Panc1 (cell line): Measurements from ENCODE around the gene MYO7A. TPM values are rescaled to one million over a fixed set of nuclear protein-coding genes. Genes with fewer than 3 reads are reported as not detected.

ENCODE experiments used
- ATAC-seq: fragments of 200-7000 bp; cut with Tn5 transposase; 2 replicates; pipeline ENCODE4 v1.9.1; 2020; ENCODE audit warnings: mild to moderate bottlenecking, moderate library complexity
- BruUV-seq: library from RNA; stranded (reverse); fragments of 400-500 nt; replicated peaks from 2 replicates; lab custom pipeline; 2021; lab: Mats Ljungman, UMichigan
- CTCF ChIA-PET: fragments of 300-600 bp; sonication (Branson Sonifier 250); formaldehyde crosslinking; loops from one replicate; lab custom pipeline; 2022; ENCODE audit warnings: antibody characterized with exemption; lab: Charles Lee
- POLR2A ChIA-PET: fragments of 300-600 bp; sonication (Branson Sonifier 250); formaldehyde crosslinking; loops from one replicate; lab custom pipeline; 2022; ENCODE audit warnings: antibody characterized with exemption; lab: Charles Lee
- DNase-seq: peaks from one replicate; pipeline ENCODE4 v3.0.0-alpha.2; 2010; ENCODE audit warnings: low read depth, low spot score
- H3K27ac ChIP-seq: 2 replicates; pipeline ENCODE4 v1.5.1; 2011; ENCODE audit warnings: mild to moderate bottlenecking, low read length, inconsistent platforms
- H3K27me3 ChIP-seq: fragments of 200-500 bp; sonication (Bioruptor generic); 2 replicates; pipeline ENCODE4 v1.6.0; 2014; ENCODE audit warnings: low read length, inconsistent platforms; ENCODE audit not compliant: control insufficient read depth, insufficient read depth
- H3K36me3 ChIP-seq: fragments of 200-500 bp; sonication (Bioruptor generic); 2 replicates; pipeline ENCODE4 v1.5.1; 2014; ENCODE audit warnings: inconsistent platforms, mild to moderate bottlenecking, low read length, moderate library complexity; ENCODE audit not compliant: control insufficient read depth, insufficient read depth
- H3K4me1 ChIP-seq: 2 replicates; pipeline ENCODE4 v1.5.1; 2011; ENCODE audit warnings: inconsistent platforms, mild to moderate bottlenecking, low read length, moderate library complexity; ENCODE audit not compliant: control insufficient read depth, insufficient read depth
- H3K4me3 ChIP-seq, 2 experiments: 2 replicates each; pipeline ENCODE4 v1.5.1; 2011 to 2012; ENCODE audit warnings: low read depth in 2 of 2, low read length in 2 of 2, mild to moderate bottlenecking in 2 of 2, inconsistent platforms in 1 of 2, moderate library complexity in 1 of 2
- H3K9me3 ChIP-seq: fragments of 200-500 bp; sonication (Bioruptor generic); 2 replicates; pipeline ENCODE4 v1.5.1; 2014; ENCODE audit warnings: low read depth, mild to moderate bottlenecking, inconsistent platforms, low read length, moderate library complexity; ENCODE audit not compliant: control insufficient read depth, insufficient read depth
- CTCF ChIP-seq: fragments of 450-650 bp; IDR thresholded peaks from 2 replicates; pipeline ENCODE4 v1.5.1; 2017; ENCODE audit warnings: mild to moderate bottlenecking
- POLR2AphosphoS5 ChIP-seq: IDR thresholded peaks from 2 replicates; pipeline ENCODE4 v1.6.1; 2012; ENCODE audit warnings: mild to moderate bottlenecking, low read depth, low read length, moderate library complexity
- REST ChIP-seq, 2 experiments: IDR thresholded peaks; 2 replicates each; pipeline ENCODE4 v1.6.1; 2011 to 2012; ENCODE audit warnings: low read depth in 2 of 2, control low read depth in 1 of 2, low read length in 1 of 2, mild to moderate bottlenecking in 1 of 2, moderate library complexity in 1 of 2; ENCODE audit not compliant: insufficient read depth in 1 of 2
- SIN3A ChIP-seq: IDR thresholded peaks from 2 replicates; pipeline ENCODE4 v1.6.1; 2012; ENCODE audit warnings: low read depth, mild to moderate bottlenecking, low read length, moderate library complexity, borderline replicate concordance; ENCODE audit not compliant: insufficient read depth
- TCF7L2 ChIP-seq: IDR thresholded peaks from 2 replicates; pipeline ENCODE4 v1.6.1; 2011; ENCODE audit warnings: mild to moderate bottlenecking, low read depth, low read length, inconsistent platforms
- in situ Hi-C: cut with HindIII; loops from 2 replicates; pipeline ENCODE4 v1.10.0; 2016; ENCODE audit warnings: low sequenced_read_pairs, low pct_unique_long_range_greater_than_20kb
- intact Hi-C: fragments of 100-400 bp; cut with micrococcal nuclease; formaldehyde crosslinking; loops from one replicate; pipeline ENCODE4 v1.10.0; 2022; ENCODE audit not compliant: unreplicated experiment
- total RNA-seq: library from RNA; stranded (reverse); gene quantifications from one replicate; pipeline ENCODE4 v1.2.1, GENCODE V29; 2021; ENCODE audit not compliant: unreplicated experiment

Gene MYO7A
- total RNA-seq, 1 experiment from 2014 or later = 1.3 TPM

- ChIA-PET CTCF (no interaction called here), POLR2A (no interaction called here)
- DNase-seq (no peak), ATAC-seq (no peak)
- intact Hi-C loops = no loop called here
- Histone ChIP-seq H3K4me1 (no peaks in the 10 kb centered on the region), H3K27me3 (peaks cover 3% of the 10 kb centered on the region), H3K36me3 (no peaks in the 10 kb centered on the region), H3K9me3 (no peaks in the 10 kb centered on the region), H3K27ac (no peak overlapping the region), H3K4me3 (no peak overlapping the region)
- BruUV-seq = no TSS peak
- no peak for TF ChIP-seq CTCF
- no peak for TF ChIP-seq POLR2AphosphoS5
- TF ChIP-seq TCF7L2 = no peak
- TF ChIP-seq SIN3A = no peak
- TF ChIP-seq REST (IDR thresholded peaks at IDR 0.05; ENCODE audit: insufficient read depth in 1 of 2, low read depth in 2 of 2, low read length in 1 of 2) = no peak
- in situ Hi-C loops = no loop called here
These were observed 87.1 kb downstream of the MYO7A start for GRCh38 chr11:77215106-77215505.

- POLR2A ChIA-PET = no interaction called here
- Histone ChIP-seq H3K4me1 (no peaks in the 10 kb centered on the region), H3K27ac (no peak overlapping the region), H3K4me3 (no peak overlapping the region), H3K36me3 (no peaks in the 10 kb centered on the region), H3K9me3 (no peaks in the 10 kb centered on the region), H3K27me3 (peaks cover 3% of the 10 kb centered on the region)
- CTCF ChIA-PET = no interaction called here
- DNase-seq (no peak), ATAC-seq (no peak)
- BruUV-seq = no TSS peak
- intact Hi-C loops (no loop called here), in situ Hi-C loops (no loop called here)
- TF ChIP-seq CTCF (no peak), SIN3A (no peak), REST (IDR thresholded peaks at IDR 0.05; ENCODE audit: insufficient read depth in 1 of 2, low read depth in 2 of 2, low read length in 1 of 2) (no peak), TCF7L2 (no peak), POLR2AphosphoS5 (no peak)
These were observed 89.1 kb downstream of the MYO7A start for GRCh38 chr11:77217156-77217555.
